A549 (cell line): Measurements from ENCODE around the gene ARFRP1.

Experiments used
- HEYL ChIP-seq: fragments of 250-450 bp; sonication (Bioruptor Pico); IDR thresholded peaks from 2 replicates; pipeline ENCODE4 v1.8.0; 2021; ENCODE audit warnings: mild to moderate bottlenecking, moderate library complexity
- POLR2A ChIP-seq: IDR thresholded peaks from 2 replicates; pipeline ENCODE4 v1.6.1; 2012; ENCODE audit warnings: mild to moderate bottlenecking, low read length
- TF ChIP-seq, protein P1 (sequence below): fragments of >200 bp; sonication (Bioruptor Twin); formaldehyde crosslinking; IDR thresholded peaks from 3 replicates; pipeline ENCODE4 v1.5.1; 2016

- TF ChIP-seq HEYL (CRISPR knock-in tag) (no peak), POLR2A (no peak)
- TF ChIP-seq, protein P1, sequence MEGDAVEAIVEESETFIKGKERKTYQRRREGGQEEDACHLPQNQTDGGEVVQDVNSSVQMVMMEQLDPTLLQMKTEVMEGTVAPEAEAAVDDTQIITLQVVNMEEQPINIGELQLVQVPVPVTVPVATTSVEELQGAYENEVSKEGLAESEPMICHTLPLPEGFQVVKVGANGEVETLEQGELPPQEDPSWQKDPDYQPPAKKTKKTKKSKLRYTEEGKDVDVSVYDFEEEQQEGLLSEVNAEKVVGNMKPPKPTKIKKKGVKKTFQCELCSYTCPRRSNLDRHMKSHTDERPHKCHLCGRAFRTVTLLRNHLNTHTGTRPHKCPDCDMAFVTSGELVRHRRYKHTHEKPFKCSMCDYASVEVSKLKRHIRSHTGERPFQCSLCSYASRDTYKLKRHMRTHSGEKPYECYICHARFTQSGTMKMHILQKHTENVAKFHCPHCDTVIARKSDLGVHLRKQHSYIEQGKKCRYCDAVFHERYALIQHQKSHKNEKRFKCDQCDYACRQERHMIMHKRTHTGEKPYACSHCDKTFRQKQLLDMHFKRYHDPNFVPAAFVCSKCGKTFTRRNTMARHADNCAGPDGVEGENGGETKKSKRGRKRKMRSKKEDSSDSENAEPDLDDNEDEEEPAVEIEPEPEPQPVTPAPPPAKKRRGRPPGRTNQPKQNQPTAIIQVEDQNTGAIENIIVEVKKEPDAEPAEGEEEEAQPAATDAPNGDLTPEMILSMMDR: no peak
Measured at GRCh38 chr20:63696628-63697356, 11.0 kb downstream of the ARFRP1 start, which contains the start of gene TNFRSF6B.
